ENCODE measurements around the gene TMC5.
A peak's percentile ranks its signal among the peaks of the same experiment; 100 is the strongest.

TMC5 gene

DNA sequence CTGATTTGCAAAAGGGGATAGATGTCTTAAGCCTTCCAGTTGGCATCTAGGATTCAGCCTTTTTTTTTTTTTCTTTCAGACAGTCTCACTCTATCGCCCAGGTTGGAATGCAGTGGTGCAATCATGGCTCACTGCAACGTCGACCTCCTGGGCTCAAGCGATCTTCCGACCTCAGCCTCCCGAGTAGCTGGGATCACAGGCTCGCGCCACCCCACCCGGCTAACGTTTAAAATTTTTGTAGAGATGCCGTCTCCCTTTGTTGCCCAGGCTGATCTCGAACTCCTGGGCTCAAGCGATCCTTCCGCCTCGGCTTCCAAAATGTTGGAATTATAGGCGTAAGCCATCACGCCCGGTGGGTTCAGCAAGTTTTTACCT is 105.5 kb downstream of the TMC5 start:
- TF ChIP-seq, protein P1, sequence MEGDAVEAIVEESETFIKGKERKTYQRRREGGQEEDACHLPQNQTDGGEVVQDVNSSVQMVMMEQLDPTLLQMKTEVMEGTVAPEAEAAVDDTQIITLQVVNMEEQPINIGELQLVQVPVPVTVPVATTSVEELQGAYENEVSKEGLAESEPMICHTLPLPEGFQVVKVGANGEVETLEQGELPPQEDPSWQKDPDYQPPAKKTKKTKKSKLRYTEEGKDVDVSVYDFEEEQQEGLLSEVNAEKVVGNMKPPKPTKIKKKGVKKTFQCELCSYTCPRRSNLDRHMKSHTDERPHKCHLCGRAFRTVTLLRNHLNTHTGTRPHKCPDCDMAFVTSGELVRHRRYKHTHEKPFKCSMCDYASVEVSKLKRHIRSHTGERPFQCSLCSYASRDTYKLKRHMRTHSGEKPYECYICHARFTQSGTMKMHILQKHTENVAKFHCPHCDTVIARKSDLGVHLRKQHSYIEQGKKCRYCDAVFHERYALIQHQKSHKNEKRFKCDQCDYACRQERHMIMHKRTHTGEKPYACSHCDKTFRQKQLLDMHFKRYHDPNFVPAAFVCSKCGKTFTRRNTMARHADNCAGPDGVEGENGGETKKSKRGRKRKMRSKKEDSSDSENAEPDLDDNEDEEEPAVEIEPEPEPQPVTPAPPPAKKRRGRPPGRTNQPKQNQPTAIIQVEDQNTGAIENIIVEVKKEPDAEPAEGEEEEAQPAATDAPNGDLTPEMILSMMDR (IDR thresholded peaks at IDR 0.05): no peak
- Mint-ChIP-seq H3K4me3 (peak overlapping the region; percentile 96), H3K9me3 (no peaks in the 10 kb centered on the region), H3K36me3 (ENCODE audit: low read depth) (peaks cover 6% of the 10 kb centered on the region), H3K4me1 (peaks cover 66% of the 10 kb centered on the region), H3K27me3 (ENCODE audit: low read depth, poor library complexity) (no peaks in the 10 kb centered on the region), H3K27ac (no peak overlapping the region)
- no peak for DNase-seq

DNA sequence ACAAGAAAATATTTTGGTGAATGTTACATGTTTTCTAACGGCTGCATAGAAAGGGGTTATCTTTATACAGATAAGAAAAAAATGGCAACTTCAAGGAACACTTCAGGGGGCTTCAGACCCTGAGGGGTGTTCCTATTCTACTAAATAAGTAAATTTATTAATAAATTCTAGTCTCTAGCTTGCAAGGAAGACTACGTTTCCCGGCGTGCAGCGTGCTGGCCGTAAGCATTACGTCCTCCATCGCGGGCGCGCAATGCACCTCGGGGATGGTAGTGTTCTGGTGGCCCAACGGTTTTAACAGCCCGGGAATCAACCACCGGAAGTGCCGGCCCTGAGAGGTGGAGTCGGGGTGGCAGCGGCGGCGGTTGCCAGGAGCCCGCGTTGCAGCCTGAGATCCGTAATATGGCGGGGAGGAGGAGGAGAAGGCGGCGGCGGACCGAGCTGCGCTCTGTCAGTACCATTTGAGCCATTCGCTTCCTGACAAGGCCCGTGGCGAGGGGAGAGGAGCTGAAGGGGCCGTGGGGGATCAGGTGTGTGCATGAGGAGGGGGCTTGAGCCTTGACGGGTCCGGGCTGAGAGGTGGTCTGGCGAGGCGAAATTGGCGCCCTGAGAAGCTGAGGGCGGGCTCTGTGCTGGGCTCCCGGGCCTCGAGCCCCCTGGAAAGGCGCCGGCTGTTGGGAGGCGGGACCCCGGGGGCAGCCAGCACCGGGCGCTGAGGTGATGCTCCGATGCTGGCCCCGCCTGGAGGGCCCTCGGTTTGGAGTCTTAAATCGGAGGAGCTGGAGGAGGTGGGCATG is 106.1 kb downstream of the TMC5 start, which contains the start of gene CCP110:
Gene CCP110 (plus strand): TSS at position 384 of the 797 bp plus-strand sequence. CDS start 3,940 bp downstream, outside the sequence.
- Mint-ChIP-seq H3K4me3 (peak within 1 kb of the TSS; percentile 96), H3K27ac (peak within 1 kb of the TSS; percentile 94), H3K9me3 (no peaks in the 10 kb centered on the region), H3K36me3 (ENCODE audit: low read depth) (peaks cover 7% of the 10 kb centered on the region), H3K4me1 (peaks cover 60% of the 10 kb centered on the region), H3K27me3 (ENCODE audit: low read depth, poor library complexity) (no peaks in the 10 kb centered on the region)
- TF ChIP-seq, protein P1 (IDR thresholded peaks at IDR 0.05): no peak
- peak; percentile 90 for DNase-seq

- Mint-ChIP-seq H3K27ac (peak overlapping the region; percentile 8), H3K4me1 (peaks cover 55% of the 10 kb centered on the region), H3K4me3 (peak overlapping the region; percentile 96), H3K9me3 (no peaks in the 10 kb centered on the region), H3K36me3 (ENCODE audit: low read depth) (peaks cover 11% of the 10 kb centered on the region), H3K27me3 (ENCODE audit: low read depth, poor library complexity) (no peaks in the 10 kb centered on the region)
- DNase-seq: no peak
- TF ChIP-seq, protein P1 (IDR thresholded peaks at IDR 0.05): no peak
Measured at GRCh38 chr16:19524356-19524615, 106.6 kb downstream of the TMC5 start.

DNA sequence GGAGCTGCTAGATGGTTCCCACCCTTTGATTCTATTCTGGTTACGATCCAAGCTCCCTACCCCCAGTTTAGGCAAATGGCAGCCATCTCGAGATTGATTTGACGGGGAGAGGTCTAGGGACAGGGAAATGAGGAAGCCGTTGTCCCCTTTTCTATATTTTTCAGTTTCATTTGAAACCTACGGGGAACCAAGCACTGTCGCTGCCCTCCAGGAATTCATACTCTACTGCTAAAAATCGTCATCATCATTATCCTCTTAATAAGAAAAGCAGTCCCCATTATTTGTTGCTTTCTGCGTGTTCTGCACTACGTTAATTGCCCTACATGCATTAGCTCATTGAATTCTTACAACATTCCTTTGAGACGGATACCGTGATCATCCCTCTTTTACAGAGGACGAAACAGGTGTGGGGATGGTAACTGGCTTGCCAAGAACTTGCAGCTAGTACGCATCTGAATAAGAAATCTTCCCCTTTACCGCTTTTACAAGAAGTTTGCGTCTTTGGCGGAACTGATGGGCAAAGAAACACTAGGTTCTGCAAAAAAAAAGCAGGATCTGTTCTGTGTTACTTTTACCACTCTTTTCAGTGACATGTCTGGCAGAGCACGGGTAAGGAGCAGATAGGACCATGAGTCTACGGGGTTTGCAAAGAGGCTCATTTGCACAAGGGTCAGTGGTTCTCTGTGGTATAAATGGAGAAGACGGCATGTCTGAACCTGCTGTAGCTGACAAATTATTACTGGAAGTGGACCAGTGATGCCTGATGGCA is 107.1 kb downstream of the TMC5 start:
- TF ChIP-seq, protein P1 (IDR thresholded peaks at IDR 0.05): no peak
- H3K27ac Mint-ChIP-seq: peak overlapping the region; percentile 8
- H3K4me1 Mint-ChIP-seq: peaks cover 50% of the 10 kb centered on the region
- H3K36me3 Mint-ChIP-seq (ENCODE audit: low read depth): peaks cover 16% of the 10 kb centered on the region
- no peak for DNase-seq
- no peaks in the 10 kb centered on the region for H3K27me3 Mint-ChIP-seq (ENCODE audit: low read depth, poor library complexity)
- peak overlapping the region; percentile 96 for H3K4me3 Mint-ChIP-seq
- H3K9me3 Mint-ChIP-seq: no peaks in the 10 kb centered on the region

DNA sequence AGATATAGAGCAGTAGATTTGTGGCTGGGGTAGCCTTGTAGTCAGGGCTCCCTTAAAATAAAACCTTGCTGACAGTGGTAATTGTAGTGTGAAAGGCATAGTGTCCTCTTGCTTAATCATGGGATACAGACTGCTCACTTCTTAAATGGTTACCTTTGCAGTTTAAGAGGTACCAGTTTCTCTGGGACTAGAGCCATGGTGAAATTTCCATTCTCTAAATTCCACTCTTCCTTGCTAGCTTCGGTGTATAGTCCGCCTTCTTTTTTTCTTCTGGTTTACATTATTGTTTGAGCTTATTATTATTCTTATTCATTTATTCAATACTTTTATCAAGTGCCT is 107.7 kb downstream of the TMC5 start:
- H3K9me3 Mint-ChIP-seq: no peaks in the 10 kb centered on the region
- H3K27me3 Mint-ChIP-seq (ENCODE audit: low read depth, poor library complexity): no peaks in the 10 kb centered on the region
- no peak overlapping the region for H3K27ac Mint-ChIP-seq
- peak overlapping the region; percentile 96 for H3K4me3 Mint-ChIP-seq
- H3K36me3 Mint-ChIP-seq (ENCODE audit: low read depth): peaks cover 19% of the 10 kb centered on the region
- TF ChIP-seq, protein P1 (IDR thresholded peaks at IDR 0.05): no peak
- peaks cover 45% of the 10 kb centered on the region for H3K4me1 Mint-ChIP-seq
- DNase-seq: no peak

All from nephron progenitor cell (in vitro differentiated cells).